OCI-LY7 (cell line): ENCODE data around the gene ARHGEF25. TPM values are rescaled to one million over a fixed set of nuclear protein-coding genes. Genes with fewer than 3 reads are reported as not detected.

Source experiments
- BruUV-seq: library from RNA; stranded (reverse); fragments of 400-500 nt; replicated peaks from 2 replicates; lab custom pipeline; 2021; lab: Mats Ljungman, UMichigan
- CTCF ChIA-PET: fragments of 300-600 bp; sonication (Branson Sonifier 250); formaldehyde crosslinking; loops from one replicate; lab custom pipeline; 2022; ENCODE audit warnings: antibody characterized with exemption; ENCODE audit not compliant: unreplicated experiment; lab: Charles Lee
- POLR2A ChIA-PET: fragments of 300-600 bp; sonication (Branson Sonifier 250); formaldehyde crosslinking; loops from one replicate; lab custom pipeline; 2022; ENCODE audit warnings: antibody characterized with exemption; lab: Charles Lee
- DNase-seq: peaks from one replicate; pipeline ENCODE4 v3.0.0-alpha.2; 2015; ENCODE audit warnings: low spot score
- H2AFZ ChIP-seq: fragments of 200-600 bp; sonication (generic), shearing (Covaris generic); 2 replicates; pipeline ENCODE4 v1.6.1; 2014; ENCODE audit warnings: mild to moderate bottlenecking, antibody characterized with exemption, low read length, moderate library complexity
- H3K27ac ChIP-seq: fragments of 200-600 bp; sonication (generic); 2 replicates; pipeline ENCODE4 v1.5.1; 2014; ENCODE audit warnings: mixed run types, low read depth, mild to moderate bottlenecking, moderate library complexity, low read length, inconsistent platforms; ENCODE audit not compliant: poor library complexity, severe bottlenecking
- H3K36me3 ChIP-seq: fragments of 200-600 bp; sonication (generic); 2 replicates; pipeline ENCODE4 v1.6.1; 2014; ENCODE audit warnings: mild to moderate bottlenecking, antibody characterized with exemption, low read length, moderate library complexity, mixed read lengths; ENCODE audit not compliant: insufficient read depth
- H3K4me1 ChIP-seq: fragments of 200-600 bp; sonication (generic); 2 replicates; pipeline ENCODE4 v1.5.1; 2014; ENCODE audit warnings: mild to moderate bottlenecking, low read length; ENCODE audit not compliant: insufficient read depth, poor library complexity, severe bottlenecking
- H3K4me2 ChIP-seq: fragments of 200-600 bp; sonication (generic); 2 replicates; pipeline ENCODE4 v1.6.1; 2014; ENCODE audit warnings: mild to moderate bottlenecking, low read length
- H3K4me3 ChIP-seq: fragments of 200-600 bp; sonication (generic); 2 replicates; pipeline ENCODE4 v1.5.1; 2014; ENCODE audit warnings: mild to moderate bottlenecking, low read depth, low read length; ENCODE audit not compliant: poor library complexity, severe bottlenecking
- H3K79me2 ChIP-seq: fragments of 200-600 bp; sonication (generic); 2 replicates; pipeline ENCODE4 v1.6.1; 2016; ENCODE audit warnings: low read depth, mild to moderate bottlenecking, low read length, moderate library complexity, mixed read lengths; ENCODE audit not compliant: insufficient read depth
- H3K9me2 ChIP-seq: fragments of 200-600 bp; sonication (generic); 2 replicates; pipeline ENCODE4 v1.6.1; 2016; ENCODE audit warnings: mild to moderate bottlenecking, low read length, mixed read lengths; ENCODE audit not compliant: insufficient read depth
- H3K9me3 ChIP-seq: fragments of 200-600 bp; sonication (generic); 2 replicates; pipeline ENCODE4 v1.6.1; 2014; ENCODE audit warnings: mild to moderate bottlenecking, mixed run types, low read length, mixed read lengths
- H4K20me1 ChIP-seq: fragments of 200-600 bp; sonication (generic); 2 replicates; pipeline ENCODE4 v1.6.1; 2014; ENCODE audit warnings: mild to moderate bottlenecking, antibody characterized with exemption, low read length, moderate library complexity, mixed read lengths; ENCODE audit not compliant: insufficient read depth
- CTCF ChIP-seq: fragments of 200-600 bp; sonication (generic); conservative IDR thresholded peaks from 2 replicates; pipeline ENCODE4 v1.5.1; 2014; ENCODE audit warnings: mild to moderate bottlenecking, antibody characterized with exemption, low read length, moderate library complexity, mixed read lengths
- EZH2phosphoT487 ChIP-seq: fragments of 200-600 bp; sonication (generic); IDR thresholded peaks from 2 replicates; pipeline ENCODE4 v1.6.1; 2018; ENCODE audit warnings: low read depth, borderline replicate concordance, mild to moderate bottlenecking, mixed run types, antibody characterized with exemption, low read length, moderate library complexity, mixed read lengths
- intact Hi-C: fragments of 100-400 bp; cut with micrococcal nuclease; formaldehyde crosslinking; loops from one replicate; pipeline ENCODE4 v1.10.0; 2022; ENCODE audit not compliant: unreplicated experiment
- total RNA-seq, 2 experiments: library from RNA; depleted of rRNA in 1 of 2; stranded (reverse); fragments of >200 nt in 1 of 2; shearing (Covaris generic) in 1 of 2; gene quantifications; 2 replicates each; pipeline ENCODE4 v1.2.3, GENCODE V29; 2014 to 2022

ARHGEF25 gene
- total RNA-seq, 2 experiments from 2014 or later = not detected

- intact Hi-C loops = no loop called here
- Histone ChIP-seq H3K9me3 (no peaks in the 10 kb centered on the region), H2AFZ (no peak overlapping the region), H3K36me3 (no peaks in the 10 kb centered on the region), H3K4me1 (no peaks in the 10 kb centered on the region), H3K4me2 (no peak overlapping the region), H3K4me3 (no peak overlapping the region), H3K79me2 (no peaks in the 10 kb centered on the region), H3K9me2 (no peaks in the 10 kb centered on the region), H4K20me1 (no peaks in the 10 kb centered on the region), H3K27ac (no peak overlapping the region)
- DNase-seq = no peak
- POLR2A ChIA-PET = interaction anchor here (0.6 kb wide), 1 partner anchor 128 kb away, joined by 3 read pairs; no protein-coding TSS in a partner anchor
- no peak for TF ChIP-seq EZH2phosphoT487
- TF ChIP-seq CTCF = no peak
- CTCF ChIA-PET = no interaction called here
- no TSS peak for BruUV-seq
These were observed 26.9 kb downstream of the ARHGEF25 start for GRCh38 chr12:57638096-57638495.

- H2AFZ ChIP-seq = no peak overlapping the region
- no peak for TF ChIP-seq CTCF
- no peak for TF ChIP-seq EZH2phosphoT487
- intact Hi-C loops = no loop called here
- CTCF ChIA-PET = no interaction called here
- no peak overlapping the region for H3K27ac ChIP-seq
- DNase-seq = no peak
- no peaks in the 10 kb centered on the region for H3K4me1 ChIP-seq
- no peak overlapping the region for H3K4me3 ChIP-seq
- H3K9me2 ChIP-seq = no peaks in the 10 kb centered on the region
- peaks cover 7% of the 10 kb centered on the region; the same call in 1 of the 2 replicates for H3K9me3 ChIP-seq
- no peak overlapping the region for H3K4me2 ChIP-seq
- no peaks in the 10 kb centered on the region for H4K20me1 ChIP-seq
- H3K79me2 ChIP-seq = no peaks in the 10 kb centered on the region
- BruUV-seq = no TSS peak
- H3K36me3 ChIP-seq = no peaks in the 10 kb centered on the region
- POLR2A ChIA-PET = no interaction called here
These were observed 29.2 kb downstream of the ARHGEF25 start for GRCh38 chr12:57640175-57641042.
